PC-9 (cell line): ENCODE results near the gene BTN1A1. TPM values are rescaled to one million over a fixed set of nuclear protein-coding genes. Genes with fewer than 3 reads are reported as not detected.

ENCODE experiments used
- BruUV-seq: library from RNA; stranded (reverse); fragments of 400-500 nt; replicated peaks from 2 replicates; lab custom pipeline; 2021; lab: Mats Ljungman, UMichigan
- CTCF ChIA-PET: fragments of 300-600 bp; sonication (Branson Sonifier 250); formaldehyde crosslinking; loops from one replicate; lab custom pipeline; 2022; ENCODE audit warnings: antibody characterized with exemption; lab: Charles Lee
- POLR2A ChIA-PET: fragments of 300-600 bp; sonication (Branson Sonifier 250); formaldehyde crosslinking; loops from one replicate; lab custom pipeline; 2022; ENCODE audit warnings: antibody characterized with exemption; ENCODE audit not compliant: unreplicated experiment; lab: Charles Lee
- DNase-seq, 2 experiments: peaks; one replicate each; pipeline versions ENCODE4 v3.0.0 to v3.0.0-alpha.2; 2015 to 2022; ENCODE audit warnings: mixed read lengths in 1 of 2
- H2AFZ ChIP-seq: fragments of 200-600 bp; sonication (generic); 2 replicates; pipeline ENCODE4 v1.8.1; 2017; ENCODE audit warnings: antibody characterized with exemption
- H3F3A ChIP-seq: fragments of 200-600 bp; sonication (generic); 2 replicates; pipeline ENCODE4 v1.8.1; 2017; ENCODE audit warnings: antibody characterized with exemption, mild to moderate bottlenecking, low read depth; ENCODE audit not compliant: insufficient read depth
- H3K27ac ChIP-seq: fragments of 200-600 bp; sonication (generic); 2 replicates; pipeline ENCODE4 v1.6.1; 2016; ENCODE audit warnings: mixed run types
- H3K27me3 ChIP-seq: fragments of 200-600 bp; sonication (generic); 2 replicates; pipeline ENCODE4 v1.6.1; 2016; ENCODE audit warnings: low read depth, mixed run types; ENCODE audit not compliant: insufficient read depth
- H3K36me3 ChIP-seq: fragments of 200-600 bp; sonication (generic); 2 replicates; pipeline ENCODE4 v1.6.1; 2016; ENCODE audit warnings: low read depth, mixed run types
- H3K4me1 ChIP-seq: fragments of 200-600 bp; sonication (generic); replicated peaks from 2 replicates; pipeline ENCODE4 v1.6.1; 2016; ENCODE audit warnings: mixed run types; ENCODE audit not compliant: insufficient read depth
- H3K4me2 ChIP-seq: fragments of 200-600 bp; sonication (generic); 2 replicates; pipeline ENCODE4 v1.6.1; 2017; ENCODE audit warnings: mixed run types
- H3K4me3 ChIP-seq: fragments of 200-600 bp; sonication (generic); 2 replicates; pipeline ENCODE4 v1.6.1; 2016; ENCODE audit warnings: mixed run types
- H3K79me2 ChIP-seq: fragments of 200-600 bp; sonication (generic); 2 replicates; pipeline ENCODE4 v1.6.1; 2017; ENCODE audit warnings: low read depth, mixed run types
- H3K9me2 ChIP-seq: fragments of 200-600 bp; sonication (generic); 2 replicates; pipeline ENCODE4 v1.8.1; 2017; ENCODE audit warnings: mild to moderate bottlenecking; ENCODE audit not compliant: insufficient read depth
- H3K9me3 ChIP-seq: fragments of 200-600 bp; sonication (generic); 2 replicates; pipeline ENCODE4 v1.8.1; 2016; ENCODE audit warnings: low read depth; ENCODE audit not compliant: insufficient read depth
- H4K20me1 ChIP-seq: fragments of 200-600 bp; sonication (generic); 2 replicates; pipeline ENCODE4 v1.8.1; 2017; ENCODE audit not compliant: insufficient read depth
- EZH2 ChIP-seq: fragments of 200-600 bp; sonication (generic); IDR thresholded peaks from 2 replicates; pipeline ENCODE4 v1.8.0; 2017; ENCODE audit warnings: antibody characterized with exemption, low read depth
- intact Hi-C: fragments of 100-400 bp; cut with micrococcal nuclease; formaldehyde crosslinking; loops from one replicate; pipeline ENCODE4 v1.10.0; 2022; ENCODE audit not compliant: unreplicated experiment
- total RNA-seq: library from RNA; stranded (reverse); gene quantifications from 2 replicates; pipeline ENCODE4 v1.2.3, GENCODE V29; 2021
- TF ChIP-seq, protein P1 (sequence below): fragments of 200-600 bp; sonication (generic); conservative IDR thresholded peaks from 2 replicates; pipeline ENCODE4 v1.6.1; 2017; ENCODE audit warnings: mixed run types, antibody characterized with exemption, mild to moderate bottlenecking, moderate library complexity

The BTN1A1 gene
- total RNA-seq, 1 experiment from 2014 or later, result not detected

DNA sequence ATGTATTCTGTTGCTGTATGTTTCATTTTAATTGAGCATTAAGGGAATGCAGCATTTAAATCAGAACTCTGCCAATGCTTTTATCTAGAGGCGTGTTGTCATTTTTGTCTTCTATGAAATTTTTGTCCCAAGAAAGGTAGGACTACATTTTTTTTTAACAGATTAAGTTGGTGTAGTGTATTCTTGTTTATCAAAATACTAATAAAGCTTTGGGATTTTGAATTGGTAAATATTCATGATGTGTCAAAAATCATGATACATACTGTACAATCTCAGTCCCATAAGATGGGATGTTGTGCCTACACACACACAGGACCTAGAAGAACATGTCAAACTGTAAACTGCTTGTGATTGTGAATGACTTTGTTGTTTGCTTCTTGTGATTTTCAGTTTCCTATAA lies 26.8 kb downstream of the BTN1A1 start:
- ChIA-PET POLR2A (no interaction called here), CTCF (no interaction called here)
- DNase-seq, result no peak
- H3K4me1 ChIP-seq, result peaks cover 21% of the 10 kb centered on the region
- BruUV-seq, result no TSS peak
- no peaks in the 10 kb centered on the region for H4K20me1 ChIP-seq
- peaks cover 36% of the 10 kb centered on the region for H3K79me2 ChIP-seq
- intact Hi-C loops, result no loop called here
- H3K9me2 ChIP-seq, result no peaks in the 10 kb centered on the region
- no peak overlapping the region for H3K27ac ChIP-seq
- H2AFZ ChIP-seq, result no peak overlapping the region
- TF ChIP-seq EZH2, result no peak
- TF ChIP-seq, protein P1, sequence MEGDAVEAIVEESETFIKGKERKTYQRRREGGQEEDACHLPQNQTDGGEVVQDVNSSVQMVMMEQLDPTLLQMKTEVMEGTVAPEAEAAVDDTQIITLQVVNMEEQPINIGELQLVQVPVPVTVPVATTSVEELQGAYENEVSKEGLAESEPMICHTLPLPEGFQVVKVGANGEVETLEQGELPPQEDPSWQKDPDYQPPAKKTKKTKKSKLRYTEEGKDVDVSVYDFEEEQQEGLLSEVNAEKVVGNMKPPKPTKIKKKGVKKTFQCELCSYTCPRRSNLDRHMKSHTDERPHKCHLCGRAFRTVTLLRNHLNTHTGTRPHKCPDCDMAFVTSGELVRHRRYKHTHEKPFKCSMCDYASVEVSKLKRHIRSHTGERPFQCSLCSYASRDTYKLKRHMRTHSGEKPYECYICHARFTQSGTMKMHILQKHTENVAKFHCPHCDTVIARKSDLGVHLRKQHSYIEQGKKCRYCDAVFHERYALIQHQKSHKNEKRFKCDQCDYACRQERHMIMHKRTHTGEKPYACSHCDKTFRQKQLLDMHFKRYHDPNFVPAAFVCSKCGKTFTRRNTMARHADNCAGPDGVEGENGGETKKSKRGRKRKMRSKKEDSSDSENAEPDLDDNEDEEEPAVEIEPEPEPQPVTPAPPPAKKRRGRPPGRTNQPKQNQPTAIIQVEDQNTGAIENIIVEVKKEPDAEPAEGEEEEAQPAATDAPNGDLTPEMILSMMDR, result no peak
- no peak overlapping the region for H3K4me2 ChIP-seq
- no peaks in the 10 kb centered on the region for H3K27me3 ChIP-seq
- no peaks in the 10 kb centered on the region for H3K9me3 ChIP-seq
- H3K4me3 ChIP-seq, result no peak overlapping the region
- peaks cover 18% of the 10 kb centered on the region for H3F3A ChIP-seq
- no peaks in the 10 kb centered on the region for H3K36me3 ChIP-seq

- H4K20me1 ChIP-seq, result no peaks in the 10 kb centered on the region
- CTCF ChIA-PET, result interaction anchor here (0.6 kb wide), 1 partner anchor 82 kb away, joined by 3 read pairs; no protein-coding TSS in a partner anchor
- intact Hi-C loops, result no loop called here
- H3K9me3 ChIP-seq, result no peaks in the 10 kb centered on the region
- no peak overlapping the region for H3K4me3 ChIP-seq
- TF ChIP-seq, protein P1, result no peak
- TF ChIP-seq EZH2, result no peak
- no peak overlapping the region for H3K27ac ChIP-seq
- peaks cover 6% of the 10 kb centered on the region; the same call in 1 of the 2 replicates for H3K4me1 ChIP-seq
- no peaks in the 10 kb centered on the region for H3K9me2 ChIP-seq
- POLR2A ChIA-PET, result no interaction called here
- H3K79me2 ChIP-seq, result peaks cover 7% of the 10 kb centered on the region; the same call in 1 of the 2 replicates
- no peaks in the 10 kb centered on the region for H3K27me3 ChIP-seq
- BruUV-seq, result no TSS peak
- no peak overlapping the region for H2AFZ ChIP-seq
- H3K36me3 ChIP-seq, result no peaks in the 10 kb centered on the region
- DNase-seq, result no peak
- peaks cover 26% of the 10 kb centered on the region for H3F3A ChIP-seq
- H3K4me2 ChIP-seq, result no peak overlapping the region
Observed at GRCh38 chr6:26530203-26530602, 30.1 kb downstream of the BTN1A1 start.

- TF ChIP-seq, protein P1, result no peak
- TF ChIP-seq EZH2, result no peak
- intact Hi-C loops, result no loop called here
- Histone ChIP-seq H3K9me3 (no peaks in the 10 kb centered on the region), H4K20me1 (no peaks in the 10 kb centered on the region), H3K27me3 (no peaks in the 10 kb centered on the region), H3K9me2 (no peaks in the 10 kb centered on the region), H3K4me2 (peak overlapping the region; percentile 83; the same call in 1 of the 2 replicates), H3K4me3 (no peak overlapping the region), H3F3A (peaks cover 35% of the 10 kb centered on the region), H3K79me2 (no peaks in the 10 kb centered on the region), H3K4me1 (peaks cover 15% of the 10 kb centered on the region), H3K27ac (no peak overlapping the region; the same call in 1 of the 2 replicates), H2AFZ (no peak overlapping the region), H3K36me3 (no peaks in the 10 kb centered on the region)
- ChIA-PET POLR2A (no interaction called here), CTCF (no interaction called here)
- no TSS peak for BruUV-seq
- no peak for DNase-seq
Observed at GRCh38 chr6:26531897-26532296, 31.8 kb downstream of the BTN1A1 start.
